Endothelial cell of umbilical vein (primary cell): ENCODE results near the gene SENP5. TPM values are rescaled to one million over a fixed set of nuclear protein-coding genes. Genes with fewer than 3 reads are reported as not detected.
A peak's percentile ranks its signal among the peaks of the same experiment; 100 is the strongest.
"Not testable (repeated sequence)": the region's sequence is repeated elsewhere in the genome, so short reads cannot be mapped to it uniquely, and the experiment has no call there.

Source experiments
- BruUV-seq: library from RNA; stranded (reverse); fragments of 400-500 nt; replicated peaks from 2 replicates; lab custom pipeline; 2021; lab: Mats Ljungman, UMichigan
- CTCF ChIA-PET: fragments of 300-600, 350-600 bp; sonication (Branson Sonifier 250); formaldehyde crosslinking; loops from one replicate; lab custom pipeline; 2021; ENCODE audit warnings: antibody characterized with exemption, inconsistent platforms; lab: Charles Lee
- POLR2A ChIA-PET: fragments of 300-600, 350-600 bp; sonication (Branson Sonifier 250); formaldehyde crosslinking; loops from one replicate; lab custom pipeline; 2021; ENCODE audit warnings: antibody characterized with exemption, inconsistent platforms; lab: Charles Lee
- DNase-seq: peaks from one replicate; pipeline ENCODE4 v3.0.0-alpha.2; 2011; ENCODE audit warnings: low read depth, low spot score
- FAIRE-seq: peaks from 2 replicates; lab custom pipeline; 2011; peaks lifted over from hg19 to GRCh38; lab: Jason Lieb, UNC
- H2AFZ ChIP-seq: 2 replicates; pipeline ENCODE4 v1.6.0; 2012; ENCODE audit warnings: low read depth, low read length, control low read depth, inconsistent platforms
- H3K27ac ChIP-seq: 2 replicates; pipeline ENCODE4 v1.5.1; 2011; ENCODE audit warnings: low read depth, mild to moderate bottlenecking, control low read depth, low read length, moderate library complexity; ENCODE audit not compliant: insufficient read depth
- H3K27me3 ChIP-seq, 2 experiments: 2 replicates each; pipeline versions ENCODE4 v1.6.0 to v1.6.1; 2011; ENCODE audit warnings: low read length in 2 of 2, mixed read lengths in 1 of 2; ENCODE audit not compliant: control insufficient read depth in 2 of 2, insufficient read depth in 2 of 2
- H3K36me3 ChIP-seq, 2 experiments: 2 replicates in 1 of 2; 3 replicates in 1 of 2; pipeline ENCODE4 v1.5.1; 2011; ENCODE audit warnings: low read length in 2 of 2, mild to moderate bottlenecking in 1 of 2, moderate library complexity in 1 of 2; ENCODE audit not compliant: control insufficient read depth in 2 of 2, insufficient read depth in 2 of 2; ENCODE audit errors: extremely low read depth in 1 of 2
- H3K4me1 ChIP-seq: 3 replicates; pipeline ENCODE4 v1.5.1; 2011; ENCODE audit warnings: mild to moderate bottlenecking, low read length; ENCODE audit not compliant: control insufficient read depth, insufficient read depth; ENCODE audit errors: extremely low read depth
- H3K4me2 ChIP-seq: 2 replicates; pipeline ENCODE4 v1.6.1; 2011; ENCODE audit warnings: low read length, control low read depth, mixed read lengths; ENCODE audit not compliant: insufficient read depth
- H3K4me3 ChIP-seq, 3 experiments: fragments of 200-600 bp in 1 of 3; sonication (generic), shearing (Covaris generic) in 1 of 3; replicated peaks in 1 of 3; 2 replicates each; pipeline ENCODE4 v1.5.1; 2011 to 2016; ENCODE audit warnings: control low read depth in 3 of 3, low read length in 3 of 3, mild to moderate bottlenecking in 2 of 3, inconsistent platforms in 1 of 3, low read depth in 1 of 3, moderate library complexity in 1 of 3; ENCODE audit not compliant: insufficient read depth in 1 of 3
- H3K79me2 ChIP-seq: 2 replicates; pipeline ENCODE4 v1.6.0; 2012; ENCODE audit warnings: low read length, inconsistent platforms; ENCODE audit not compliant: control insufficient read depth, insufficient read depth
- H3K9ac ChIP-seq: replicated peaks from 2 replicates; pipeline ENCODE3; 2011; ENCODE audit warnings: low read length, control low read depth; ENCODE audit not compliant: insufficient read depth; ENCODE audit errors: extremely low read depth
- H3K9me1 ChIP-seq: replicated peaks from 3 replicates; pipeline ENCODE4 v1.6.0; 2011; ENCODE audit warnings: mild to moderate bottlenecking, low read length; ENCODE audit not compliant: control insufficient read depth, insufficient read depth; ENCODE audit errors: extremely low read depth
- H3K9me3 ChIP-seq: replicated peaks from 2 replicates; pipeline ENCODE4 v1.5.1; 2012; ENCODE audit warnings: low read length, inconsistent platforms; ENCODE audit not compliant: control insufficient read depth, insufficient read depth
- H4K20me1 ChIP-seq: replicated peaks from 2 replicates; pipeline ENCODE3; 2011; ENCODE audit warnings: mild to moderate bottlenecking, low read length; ENCODE audit not compliant: control insufficient read depth, insufficient read depth; ENCODE audit errors: extremely low read depth
- EZH2 ChIP-seq: IDR thresholded peaks from 2 replicates; pipeline ENCODE4 v1.6.1; 2012; ENCODE audit warnings: borderline replicate concordance, low read depth, mild to moderate bottlenecking, moderate library complexity, low read length, inconsistent platforms; ENCODE audit not compliant: severe bottlenecking
- GATA2 ChIP-seq: IDR thresholded peaks from 2 replicates; pipeline ENCODE4 v1.7.0; 2011; ENCODE audit warnings: low read depth, mild to moderate bottlenecking, moderate library complexity, mixed read lengths, low read length; ENCODE audit not compliant: insufficient read length, insufficient read depth
- MYC ChIP-seq: IDR thresholded peaks from one replicate; pipeline ENCODE4 v1.6.1; 2011; ENCODE audit warnings: mild to moderate bottlenecking, low read depth, low read length
- POLR2AphosphoS5 ChIP-seq: IDR thresholded peaks from 2 replicates; pipeline ENCODE4 v1.6.1; 2012; ENCODE audit warnings: low read depth, mild to moderate bottlenecking, control low read depth, low read length, moderate library complexity; ENCODE audit not compliant: insufficient read depth
- dilution Hi-C: fragments of 300-500 bp; cut with MboI; formaldehyde crosslinking; loops from one replicate; pipeline ENCODE4 v1.15.0; 2019; ENCODE audit warnings: low sequenced_read_pairs; ENCODE audit not compliant: extremely low pct_ligation_motif_present
- intact Hi-C: fragments of 100-400 bp; cut with micrococcal nuclease; formaldehyde crosslinking; loops from one replicate; pipeline ENCODE4 v1.10.0; 2022
- polyA plus RNA-seq, 4 experiments: library from polyadenylated mRNA; depleted of rRNA in 3 of 4; stranded (reverse) in 3 of 4; unstranded in 1 of 4; fragments of >200 nt; gene quantifications; 2 replicates each; pipeline versions ENCODE4 v1.2.1 to v1.2.3, GENCODE V29; 2011 to 2012; ENCODE audit warnings: missing spikeins in 1 of 4
- total RNA-seq: library from RNA; stranded (reverse); gene quantifications from 2 replicates; pipeline ENCODE4 v1.2.3, GENCODE V29; 2021

Gene SENP5
- total and polyA plus RNA-seq, 2 donors (not counting 3 experiments of a cell fraction or from before 2014, with no cell fraction given), result 7.9 to 33.5 TPM

DNA sequence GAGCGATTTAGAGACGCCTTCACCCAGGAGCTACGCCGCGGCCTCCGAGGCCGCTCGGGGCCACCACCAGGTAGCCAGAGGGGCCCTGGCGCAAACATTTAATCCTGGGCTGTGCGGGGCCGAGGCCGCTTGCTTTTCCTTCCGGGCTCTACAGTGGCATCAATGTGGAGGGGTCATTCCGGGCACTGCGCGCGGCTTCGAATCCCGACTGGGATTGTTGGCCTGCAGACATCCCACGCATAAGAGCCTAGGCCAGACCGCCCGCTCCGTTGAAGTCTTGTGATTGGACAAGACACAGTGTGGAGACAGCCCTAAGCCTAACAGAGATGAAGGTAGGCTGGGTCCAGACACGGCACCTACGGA lies 75.2 kb downstream of the SENP5 start:
- H3K4me1 ChIP-seq, result peaks cover 16% of the 10 kb centered on the region
- DNase-seq (no peak), FAIRE-seq (no peak)
- TSS peak; percentile 77 for BruUV-seq
- TF ChIP-seq POLR2AphosphoS5 (no peak), MYC (no peak), EZH2 (no peak), GATA2 (no peak)
- peak overlapping the region; percentile 49 to 93 (median 50) for H3K4me3 ChIP-seq
- no peak overlapping the region for H3K27ac ChIP-seq
- H2AFZ ChIP-seq, result peak overlapping the region; percentile 26
- no peaks in the 10 kb centered on the region for H4K20me1 ChIP-seq
- peak overlapping the region; percentile 63 for H3K4me2 ChIP-seq
- intact Hi-C loops (loop anchor here (1.0 to 2.0 kb wide), 5 partner anchors 25 to 414 kb away; partner anchors contain the start of genes FBXO45, PIGZ, SENP5 and WDR53), dilution Hi-C loops (no loop called here)
- H3K27me3 ChIP-seq, result no peaks in the 10 kb centered on the region
- H3K9me1 ChIP-seq, result no peaks in the 10 kb centered on the region
- peaks cover 0 to 2% of the 10 kb centered on the region in 2 experiments for H3K36me3 ChIP-seq
- ChIA-PET POLR2A (interaction anchor here (1.2 kb wide), 1 partner anchor 76 kb away, joined by 5 read pairs; no protein-coding TSS in a partner anchor), CTCF (interaction anchor here (1.6 to 2.6 kb wide), 5 partner anchors 27 to 420 kb away, joined by 4 to 15 read pairs (median 12); partner anchors contain the start of genes PAK2 and SENP5)
- H3K79me2 ChIP-seq, result peaks cover 47% of the 10 kb centered on the region
- peak overlapping the region; percentile 69 for H3K9ac ChIP-seq
- H3K9me3 ChIP-seq, result no peaks in the 10 kb centered on the region

DNA sequence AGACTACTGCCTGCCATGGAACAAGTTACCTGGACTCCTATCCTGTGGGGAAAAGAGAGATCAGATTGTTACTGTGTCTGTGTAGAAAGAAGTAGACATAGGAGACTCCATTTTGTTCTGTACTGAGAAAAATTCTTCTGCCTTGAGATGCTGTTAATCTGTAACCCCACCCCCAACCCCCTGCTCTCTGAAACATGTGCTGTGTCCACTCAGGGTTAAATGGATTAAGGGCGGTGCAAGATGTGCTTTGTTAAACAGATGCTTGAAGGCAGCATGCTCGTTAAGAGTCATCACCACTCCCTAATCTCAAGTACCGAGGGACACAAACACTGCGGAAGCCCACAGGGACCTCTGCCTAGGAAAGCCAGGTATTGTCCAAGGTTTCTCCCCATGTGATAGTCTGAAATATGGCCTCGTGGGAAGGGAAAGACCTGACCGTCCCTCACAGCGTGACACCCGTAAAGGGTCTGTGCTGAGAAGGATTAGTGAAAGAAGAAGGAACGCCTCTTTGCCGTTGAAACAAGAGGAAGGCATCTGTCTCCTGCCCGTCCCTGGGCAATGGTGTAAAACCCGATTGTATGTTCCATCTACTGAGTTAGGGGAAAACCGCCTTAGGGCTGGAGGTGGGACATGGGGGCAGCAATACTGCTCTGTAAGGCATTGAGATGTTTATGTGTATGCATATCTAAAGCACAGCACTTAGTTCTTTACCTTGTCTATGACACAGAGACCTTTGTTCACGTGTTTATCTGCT lies 76.5 kb downstream of the SENP5 start:
- dilution Hi-C loops, CTCF ChIA-PET, H3K9ac ChIP-seq, BruUV-seq, H3K4me2 ChIP-seq, intact Hi-C loops, H3K9me3 ChIP-seq, H2AFZ ChIP-seq, H3K9me1 ChIP-seq, FAIRE-seq, H3K27me3 ChIP-seq, H3K27ac ChIP-seq, DNase-seq, H3K36me3 ChIP-seq, H3K4me3 ChIP-seq, H4K20me1 ChIP-seq, POLR2A ChIA-PET: not testable (repeated sequence)
- Histone ChIP-seq H3K79me2 (peaks cover 44% of the 10 kb centered on the region), H3K4me1 (peaks cover 16% of the 10 kb centered on the region)
